Esophagus (tissue), 2 donors: ENCODE measurements around the gene DNAH1. TPM values are rescaled to one million over a fixed set of nuclear protein-coding genes. Genes with fewer than 3 reads are reported as not detected.

ENCODE experiments used
- H3K27ac ChIP-seq, 2 donors: one replicate each; pipeline ENCODE4 v1.5.1; 2013; ENCODE audit warnings: low read depth in 2 of 2, mild to moderate bottlenecking in 2 of 2, inconsistent platforms in 1 of 2, low read length in 1 of 2, moderate library complexity in 1 of 2
- H3K27me3 ChIP-seq, 2 donors: one replicate each; pipeline ENCODE4 v1.6.1; 2013; ENCODE audit warnings: low read length in 2 of 2, control low read depth in 1 of 2, mild to moderate bottlenecking in 1 of 2; ENCODE audit not compliant: insufficient read depth in 2 of 2, control insufficient read depth in 1 of 2
- H3K36me3 ChIP-seq, 2 donors: one replicate each; pipeline ENCODE4 v1.6.1; 2013; ENCODE audit warnings: low read length in 1 of 2; ENCODE audit not compliant: control insufficient read depth in 2 of 2, insufficient read depth in 2 of 2
- H3K4me1 ChIP-seq, 2 donors: one replicate each; pipeline ENCODE4 v1.6.1; 2013; ENCODE audit warnings: low read length in 1 of 2; ENCODE audit not compliant: control insufficient read depth in 2 of 2, insufficient read depth in 2 of 2
- H3K4me3 ChIP-seq, 2 donors: one replicate each; pipeline ENCODE4 v1.5.1; 2013; ENCODE audit warnings: low read length in 2 of 2, mild to moderate bottlenecking in 2 of 2, low read depth in 1 of 2, moderate library complexity in 1 of 2
- H3K9me3 ChIP-seq, 2 donors: one replicate each; pipeline ENCODE4 v1.6.1; 2013; ENCODE audit warnings: mild to moderate bottlenecking in 2 of 2, low read depth in 1 of 2, low read length in 1 of 2, moderate library complexity in 1 of 2; ENCODE audit not compliant: control insufficient read depth in 2 of 2, insufficient read depth in 1 of 2
- WGBS, 2 donors: extraction: QIAGEN DNeasy Blood & Tissue Kit; methylation state at CpG; one replicate each; pipeline ENCODE4 v1.1.7; 2013; 5-methylcytosine and 5-hydroxymethylcytosine counted together
- polyA plus RNA-seq, 2 donors: library from polyadenylated mRNA; stranded (reverse); fragments of 200-250 nt; gene quantifications; one replicate each; pipeline ENCODE4 v1.2.3, GENCODE V29; 2013
- donor health status: healthy with polysubstance abuse.
- donor health status: Bipolar disorder and iron deficiency.

Gene DNAH1
- polyA plus RNA-seq, 2 donors: 2.4 to 4.9 TPM

DNA sequence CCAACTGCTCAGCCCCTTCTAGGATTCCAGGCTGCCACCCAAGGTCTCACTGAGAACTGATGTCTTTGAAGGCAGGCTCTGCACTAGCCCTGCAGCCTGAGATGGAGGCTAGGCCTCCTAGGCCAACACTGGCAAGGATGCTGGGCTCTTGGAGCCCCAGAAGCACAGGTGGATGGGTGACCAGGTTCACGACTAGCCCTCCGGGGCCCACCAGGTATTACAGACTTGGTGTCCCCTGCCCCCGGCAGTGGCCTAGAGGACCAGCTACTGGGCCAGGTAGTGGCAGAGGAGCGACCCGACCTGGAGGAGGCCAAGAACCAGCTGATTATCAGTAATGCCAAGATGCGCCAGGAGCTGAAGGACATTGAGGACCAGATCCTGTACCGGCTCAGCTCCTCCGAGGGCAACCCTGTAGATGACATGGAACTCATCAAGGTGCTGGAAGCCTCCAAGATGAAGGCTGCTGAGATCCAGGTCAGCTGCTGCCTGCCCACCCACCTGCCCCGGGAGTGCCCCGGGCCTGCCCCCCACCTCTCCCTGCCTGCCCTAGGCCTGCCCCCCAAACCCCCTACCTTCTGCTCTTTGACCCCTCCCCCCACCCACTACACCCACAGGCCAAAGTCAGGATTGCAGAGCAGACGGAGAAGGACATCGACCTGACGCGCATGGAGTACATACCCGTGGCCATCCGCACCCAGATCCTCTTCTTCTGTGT is 76.3 kb downstream of the DNAH1 start:
- no peaks in the 10 kb centered on the region for H3K9me3 ChIP-seq
- H3K27me3 ChIP-seq: no peaks in the 10 kb centered on the region
- peaks cover 4 to 18% of the 10 kb centered on the region in 2 donors for H3K36me3 ChIP-seq
- 95 to 97% methylated on average over 16 of the region's 16 CpGs for WGBS, 2 donors
- no peak overlapping the region for H3K27ac ChIP-seq
- H3K4me3 ChIP-seq: no peak overlapping the region
- no peaks in the 10 kb centered on the region for H3K4me1 ChIP-seq

DNA sequence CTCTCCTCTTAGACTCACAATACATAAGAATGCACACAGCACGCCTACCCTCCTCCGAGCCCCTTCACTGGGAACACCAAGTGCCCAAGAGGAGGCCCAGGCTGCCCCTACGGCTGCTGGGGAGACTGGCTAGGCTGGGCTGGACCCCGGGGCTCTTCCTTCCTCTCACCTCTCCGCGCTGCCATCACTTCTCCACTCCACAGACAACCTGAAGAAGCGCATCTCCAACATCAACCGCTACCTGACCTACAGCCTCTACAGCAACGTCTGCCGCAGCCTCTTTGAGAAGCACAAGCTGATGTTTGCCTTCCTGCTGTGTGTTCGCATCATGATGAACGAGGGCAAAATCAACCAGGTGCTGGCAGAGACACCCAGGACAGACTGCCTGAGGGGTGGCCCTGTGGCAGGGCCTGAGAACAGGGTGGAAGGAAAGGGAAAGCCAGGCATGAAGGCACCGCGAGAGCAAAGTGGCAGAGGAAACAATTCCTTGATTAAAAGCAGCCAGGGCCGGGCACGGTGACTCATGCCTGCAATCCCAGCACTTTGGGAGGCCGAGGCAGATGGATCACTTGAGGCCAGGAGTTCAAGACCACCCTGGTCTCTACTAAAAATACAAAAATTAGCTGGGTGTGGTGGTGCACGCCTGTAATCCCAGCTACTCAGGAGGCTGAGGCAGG is 77.2 kb downstream of the DNAH1 start:
- Histone ChIP-seq H3K4me3 (no peak overlapping the region), H3K9me3 (no peaks in the 10 kb centered on the region), H3K27me3 (no peaks in the 10 kb centered on the region), H3K27ac (no peak overlapping the region), H3K36me3 (peaks cover 4 to 16% of the 10 kb centered on the region in 2 donors), H3K4me1 (no peaks in the 10 kb centered on the region)
- whole genome bisulfite sequencing, 2 donors: 88 to 89% methylated on average over 18 of the region's 18 CpGs

DNA sequence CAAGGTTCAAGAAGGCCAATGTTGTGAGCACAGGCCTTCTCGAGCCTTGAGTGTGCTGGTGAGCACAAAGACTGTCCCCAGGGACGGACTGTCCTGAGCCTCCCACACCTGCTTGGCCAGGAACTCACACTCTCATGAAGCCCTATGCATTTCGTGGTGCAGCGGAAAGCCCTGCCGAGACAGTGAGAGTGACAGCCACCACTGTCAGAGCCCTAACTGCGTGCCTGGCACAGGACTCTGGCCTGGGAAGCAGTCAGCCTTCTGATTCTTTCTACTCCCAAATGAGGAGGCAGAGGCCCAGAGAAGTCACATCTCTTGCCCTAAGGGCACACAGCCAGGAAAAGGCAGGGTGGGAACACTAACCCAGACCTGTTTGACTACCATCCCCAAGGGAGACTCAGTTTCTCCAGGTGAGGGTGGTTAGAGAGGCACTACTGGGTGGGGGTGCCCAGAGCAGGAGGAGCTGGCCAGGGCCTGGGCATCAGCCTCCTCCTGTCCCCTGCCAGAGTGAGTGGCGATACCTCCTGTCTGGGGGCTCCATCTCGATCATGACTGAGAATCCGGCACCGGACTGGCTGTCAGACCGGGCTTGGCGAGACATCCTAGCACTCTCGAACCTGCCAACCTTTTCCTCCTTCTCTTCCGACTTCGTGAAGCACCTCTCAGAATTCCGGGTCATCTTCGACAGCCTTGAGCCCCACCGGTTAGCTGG is 78.0 kb downstream of the DNAH1 start:
- WGBS, 2 donors: 93% methylated on average over 16 to 18 of the region's 18 CpGs

DNA sequence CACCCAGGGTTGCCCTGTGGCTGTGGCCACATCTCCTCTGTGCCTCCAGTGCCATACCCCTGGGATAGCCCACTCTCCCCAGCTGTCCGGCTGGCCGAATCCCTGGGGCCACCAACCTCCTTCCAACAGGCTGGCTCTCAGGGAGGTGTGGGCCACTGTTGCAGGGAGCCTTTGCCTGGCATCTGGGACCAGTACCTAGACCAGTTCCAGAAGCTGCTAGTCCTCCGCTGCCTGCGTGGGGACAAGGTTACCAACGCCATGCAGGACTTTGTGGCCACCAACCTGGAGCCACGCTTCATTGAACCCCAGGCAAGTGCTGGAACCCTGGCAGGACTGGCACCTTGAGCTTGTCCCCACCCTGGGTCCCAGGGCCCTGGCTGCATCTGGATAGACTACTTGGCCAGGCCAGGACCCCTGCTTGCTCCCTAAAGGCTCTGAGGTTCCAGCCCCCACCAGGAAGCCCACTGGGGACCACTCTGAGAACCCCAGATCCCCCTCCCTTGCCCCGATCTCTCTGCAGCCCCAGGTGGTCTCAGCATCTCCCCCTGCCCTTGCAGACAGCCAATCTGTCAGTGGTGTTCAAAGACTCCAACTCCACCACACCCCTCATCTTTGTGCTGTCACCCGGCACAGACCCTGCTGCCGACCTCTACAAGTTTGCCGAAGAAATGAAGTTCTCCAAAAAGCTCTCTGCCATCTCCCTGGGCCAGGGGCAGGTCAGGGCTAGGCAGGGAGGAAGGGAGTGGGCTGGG is 78.8 kb downstream of the DNAH1 start:
- peaks cover 4 to 16% of the 10 kb centered on the region in 2 donors for H3K36me3 ChIP-seq
- 91% methylated on average over 10 of the region's 10 CpGs for WGBS, 2 donors
- H3K27me3 ChIP-seq: no peaks in the 10 kb centered on the region

More for the DNA sequence above, 78.0 kb downstream of the DNAH1 start:
- no peaks in the 10 kb centered on the region for H3K9me3 ChIP-seq
- H3K4me3 ChIP-seq: no peak overlapping the region
- H3K27me3 ChIP-seq: no peaks in the 10 kb centered on the region
- no peaks in the 10 kb centered on the region for H3K4me1 ChIP-seq
- H3K27ac ChIP-seq: no peak overlapping the region
- H3K36me3 ChIP-seq: peaks cover 4 to 16% of the 10 kb centered on the region in 2 donors

DNA sequence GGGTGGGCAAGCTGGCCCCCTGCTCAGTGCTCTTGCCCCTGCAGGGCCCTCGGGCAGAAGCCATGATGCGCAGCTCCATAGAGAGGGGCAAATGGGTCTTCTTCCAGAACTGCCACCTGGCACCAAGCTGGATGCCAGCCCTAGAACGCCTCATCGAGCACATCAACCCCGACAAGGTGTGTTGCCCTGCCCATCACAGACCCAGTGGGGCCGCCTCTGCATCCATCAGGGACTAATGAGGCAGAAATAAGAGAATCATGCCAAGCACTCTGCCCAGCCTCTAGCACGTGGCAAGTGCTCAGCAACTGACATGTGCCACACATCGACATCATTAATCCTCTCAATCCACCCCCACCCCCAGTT is 79.4 kb downstream of the DNAH1 start:
- Histone ChIP-seq H3K9me3 (no peaks in the 10 kb centered on the region), H3K4me3 (no peak overlapping the region), H3K36me3 (peaks cover 4 to 20% of the 10 kb centered on the region in 2 donors), H3K27ac (no peak overlapping the region), H3K27me3 (no peaks in the 10 kb centered on the region), H3K4me1 (peaks cover 0 to 4% of the 10 kb centered on the region in 2 donors)
- 64 to 75% methylated on average over 8 of the region's 8 CpGs for WGBS, 2 donors

More for the DNA sequence above, 78.8 kb downstream of the DNAH1 start:
- no peaks in the 10 kb centered on the region for H3K4me1 ChIP-seq
- H3K27ac ChIP-seq: no peak overlapping the region
- no peaks in the 10 kb centered on the region for H3K9me3 ChIP-seq
- no peak overlapping the region for H3K4me3 ChIP-seq

DNA sequence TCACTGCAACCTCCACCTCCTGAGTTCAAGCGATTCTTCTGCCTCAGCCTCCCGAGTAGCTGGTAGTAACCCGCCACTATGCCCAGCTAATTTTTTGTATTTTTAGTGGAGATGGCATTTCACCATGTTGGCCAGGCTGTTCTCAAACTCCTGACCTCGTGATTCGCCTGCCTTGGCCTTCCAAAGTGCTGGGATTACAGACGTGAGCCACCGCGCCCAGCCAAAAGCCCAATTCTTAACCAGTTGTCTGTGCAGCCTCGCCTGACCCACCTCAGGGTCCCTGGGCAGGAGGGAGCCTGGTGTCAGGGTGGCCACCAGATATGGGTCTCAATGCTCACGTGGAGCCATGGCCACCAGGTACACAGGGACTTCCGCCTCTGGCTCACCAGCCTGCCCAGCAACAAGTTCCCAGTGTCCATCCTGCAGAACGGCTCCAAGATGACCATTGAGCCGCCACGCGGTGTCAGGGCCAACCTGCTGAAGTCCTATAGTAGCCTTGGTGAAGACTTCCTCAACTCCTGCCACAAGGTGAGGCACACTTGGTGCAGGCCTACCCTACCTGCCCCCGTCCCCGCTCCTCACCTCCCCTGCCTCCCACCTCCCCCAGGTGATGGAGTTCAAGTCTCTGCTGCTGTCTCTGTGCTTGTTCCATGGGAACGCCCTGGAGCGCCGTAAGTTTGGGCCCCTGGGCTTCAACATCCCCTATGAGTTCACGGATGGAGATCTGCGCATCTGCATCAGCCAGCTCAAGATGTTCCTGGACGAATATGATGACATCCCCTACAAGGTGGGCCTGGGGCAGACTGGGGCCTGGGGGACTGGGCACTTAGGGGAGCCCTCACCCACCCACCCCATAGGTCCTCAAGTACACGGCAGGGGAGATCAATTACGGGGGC is 80.1 kb downstream of the DNAH1 start:
- no peaks in the 10 kb centered on the region for H3K27me3 ChIP-seq
- no peak overlapping the region for H3K4me3 ChIP-seq
- H3K36me3 ChIP-seq: peaks cover 4 to 19% of the 10 kb centered on the region in 2 donors
- no peaks in the 10 kb centered on the region for H3K9me3 ChIP-seq
- no peak overlapping the region for H3K27ac ChIP-seq
- 90 to 92% methylated on average over 25 of the region's 25 CpGs for WGBS, 2 donors
- H3K4me1 ChIP-seq: peaks cover 0 to 4% of the 10 kb centered on the region in 2 donors

DNA sequence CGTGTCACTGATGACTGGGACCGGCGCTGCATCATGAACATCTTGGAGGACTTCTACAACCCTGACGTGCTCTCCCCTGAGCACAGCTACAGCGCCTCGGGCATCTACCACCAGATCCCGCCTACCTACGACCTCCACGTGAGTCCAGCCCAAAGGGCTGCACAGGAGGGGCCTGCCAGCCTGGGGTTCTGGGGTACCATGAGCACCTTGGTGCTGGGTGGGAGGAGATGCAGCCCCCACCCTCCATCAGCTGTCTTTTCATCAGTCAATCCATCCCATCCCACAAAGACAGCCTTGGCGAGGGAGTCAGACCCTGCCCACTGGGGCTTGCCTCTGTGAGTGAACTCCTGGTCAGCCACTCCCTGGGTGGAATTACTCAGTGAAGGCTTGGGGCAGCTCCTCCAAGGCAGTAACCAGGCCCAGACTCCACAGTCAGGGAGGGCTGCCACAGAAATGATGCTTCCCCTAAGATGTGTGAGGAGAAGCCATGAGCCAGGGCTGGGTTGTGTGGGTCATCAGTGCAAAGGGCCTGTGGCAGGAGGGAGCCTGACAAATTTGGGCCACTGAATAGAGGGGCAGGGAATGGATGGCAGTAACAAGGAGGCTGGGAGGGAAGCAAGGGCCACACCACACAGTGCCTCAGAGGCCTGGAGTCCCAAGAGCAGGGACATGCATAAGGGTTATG is 80.9 kb downstream of the DNAH1 start:
- Histone ChIP-seq H3K27me3 (no peaks in the 10 kb centered on the region), H3K36me3 (peaks cover 7 to 23% of the 10 kb centered on the region in 2 donors), H3K9me3 (no peaks in the 10 kb centered on the region), H3K4me3 (no peak overlapping the region), H3K27ac (no peak overlapping the region), H3K4me1 (peaks cover 0 to 4% of the 10 kb centered on the region in 2 donors)
- 82 to 88% methylated on average over 10 of the region's 10 CpGs for WGBS, 2 donors

DNA sequence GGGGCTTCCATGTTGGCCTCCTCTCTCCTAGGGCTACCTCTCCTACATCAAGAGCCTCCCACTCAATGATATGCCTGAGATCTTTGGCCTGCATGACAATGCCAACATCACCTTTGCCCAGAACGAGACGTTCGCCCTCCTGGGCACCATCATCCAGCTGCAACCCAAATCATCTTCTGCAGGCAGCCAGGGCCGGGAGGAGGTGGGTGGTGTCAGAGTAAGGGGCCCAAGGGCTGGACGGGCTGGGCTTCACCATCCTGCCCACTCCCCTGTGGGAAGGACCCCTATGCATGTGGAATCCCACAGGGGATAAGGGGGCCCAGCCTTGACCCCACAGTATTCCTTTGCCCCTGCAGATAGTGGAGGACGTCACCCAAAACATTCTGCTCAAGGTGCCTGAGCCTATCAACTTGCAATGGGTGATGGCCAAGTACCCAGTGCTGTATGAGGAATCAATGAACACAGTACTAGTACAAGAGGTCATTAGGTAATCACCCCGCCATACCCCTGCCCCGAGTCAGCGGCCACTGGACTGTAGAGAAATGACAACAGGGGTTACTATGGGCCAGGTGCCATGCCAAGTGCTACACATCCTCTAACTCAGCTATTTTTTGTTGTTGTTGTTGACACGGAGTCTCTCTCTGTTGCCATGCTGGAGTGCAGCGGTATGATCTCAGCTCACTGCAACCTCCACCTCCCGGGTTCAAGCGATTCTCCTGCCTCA is 81.7 kb downstream of the DNAH1 start:
- Histone ChIP-seq H3K9me3 (no peaks in the 10 kb centered on the region), H3K27me3 (no peaks in the 10 kb centered on the region), H3K4me3 (no peak overlapping the region), H3K4me1 (peaks cover 0 to 4% of the 10 kb centered on the region in 2 donors), H3K27ac (no peak overlapping the region), H3K36me3 (peaks cover 11 to 30% of the 10 kb centered on the region in 2 donors)
- 86% methylated on average over 13 of the region's 13 CpGs for WGBS, 2 donors
